Ramos (cell line): ENCODE data around the gene NPHP3.

Source experiments
- in situ Hi-C: fragments of 300-500 bp; cut with MboI; formaldehyde crosslinking; loops from one replicate; pipeline ENCODE4 v1.14.3; 2022; ENCODE audit warnings: low sequenced_read_pairs; ENCODE audit not compliant: unreplicated experiment

The NPHP3 gene

DNA sequence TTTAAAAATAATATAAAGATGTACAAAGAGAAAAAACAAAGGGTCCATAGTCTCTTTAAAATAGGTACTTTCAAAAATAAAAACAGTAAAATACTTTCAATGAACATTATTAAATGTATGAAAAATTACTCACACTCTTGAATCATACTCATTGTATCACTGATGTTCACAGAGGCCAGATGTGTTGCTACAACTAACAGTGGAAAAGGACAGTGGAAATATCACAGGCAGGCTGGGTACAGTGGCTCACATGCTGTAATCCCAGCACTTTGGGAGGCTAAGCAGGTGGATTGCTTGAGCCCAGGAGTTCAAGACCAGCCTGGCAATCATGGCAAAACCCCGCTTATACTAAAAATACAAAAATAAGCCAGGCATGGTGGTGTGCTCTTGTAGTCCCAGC lies 26.8 kb downstream of the NPHP3 start:
- in situ Hi-C loops = no loop called here

DNA sequence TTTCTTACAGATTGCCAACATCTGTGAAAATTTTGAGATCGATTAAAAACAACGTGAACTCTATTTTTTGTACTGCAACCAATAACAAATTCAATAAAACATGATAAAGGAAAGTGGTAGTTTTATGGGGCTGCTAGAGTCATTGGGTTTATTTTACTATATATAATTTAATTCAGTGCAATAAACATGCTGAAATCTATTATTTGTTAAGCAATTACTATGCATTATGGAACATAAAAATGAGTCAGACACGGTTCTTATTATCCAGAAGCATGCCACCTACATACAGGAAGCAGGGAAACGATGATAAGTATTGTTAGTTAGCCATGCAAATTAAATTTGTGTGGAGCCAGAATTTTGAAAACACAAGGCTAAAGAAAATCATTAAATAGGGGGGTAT lies 27.2 kb downstream of the NPHP3 start:
- in situ Hi-C loops = no loop called here

DNA sequence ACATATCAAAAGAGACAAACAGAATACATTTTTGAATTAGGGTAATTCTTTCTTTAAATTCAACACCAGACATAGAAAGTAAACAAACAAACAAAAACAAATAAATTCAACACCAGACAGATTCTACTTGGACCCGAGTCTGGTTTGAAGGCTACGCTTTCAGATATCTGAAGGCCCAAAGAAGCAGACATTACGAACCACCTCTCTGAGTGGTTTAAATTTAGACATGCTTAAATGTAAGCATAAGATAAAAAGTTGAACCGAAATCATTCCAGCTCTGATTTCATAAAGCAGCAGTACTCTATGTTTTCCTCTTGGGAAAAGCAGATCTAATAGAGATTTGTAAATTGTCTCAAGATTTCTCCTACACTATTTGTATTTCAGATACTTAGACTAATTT lies 32.2 kb downstream of the NPHP3 start:
- in situ Hi-C loops = no loop called here

DNA sequence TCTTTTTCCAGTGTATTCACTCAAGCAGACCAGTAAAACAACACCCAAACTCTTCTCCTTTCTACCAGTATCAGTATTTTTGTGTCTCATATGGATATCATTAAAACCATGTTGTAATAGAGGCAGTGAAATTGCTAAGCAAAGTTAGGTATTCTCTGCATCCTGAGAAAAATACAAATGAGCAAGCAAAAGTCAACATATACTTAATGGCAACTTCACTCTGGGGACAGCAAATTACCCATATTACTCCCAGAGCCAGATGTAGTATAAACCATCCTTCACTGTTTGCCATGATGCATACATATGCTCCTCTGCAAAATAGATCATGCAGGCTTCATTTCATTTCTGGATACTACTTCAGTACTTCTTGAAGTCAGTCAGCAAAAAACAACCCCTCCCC lies 40.0 kb downstream of the NPHP3 start:
- in situ Hi-C loops = no loop called here

DNA sequence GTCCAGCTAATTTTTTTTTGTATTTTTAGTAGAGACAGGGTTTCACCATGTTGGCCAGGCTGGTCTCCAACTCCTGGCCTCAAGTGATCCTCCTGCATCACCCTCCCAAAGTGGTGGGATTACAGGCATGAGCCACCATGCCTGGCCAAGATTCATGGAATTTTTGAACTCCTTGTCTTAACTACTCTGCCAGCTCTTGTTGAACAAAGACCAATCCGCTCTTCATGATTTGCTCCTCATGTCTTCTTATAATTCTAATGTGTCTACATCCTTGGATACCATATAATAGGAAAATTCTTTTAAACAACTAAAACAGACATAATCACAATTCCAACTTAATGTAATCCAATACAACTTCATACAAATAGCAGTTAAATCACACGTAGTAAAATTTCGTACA lies 40.8 kb downstream of the NPHP3 start:
- in situ Hi-C loops = no loop called here

DNA sequence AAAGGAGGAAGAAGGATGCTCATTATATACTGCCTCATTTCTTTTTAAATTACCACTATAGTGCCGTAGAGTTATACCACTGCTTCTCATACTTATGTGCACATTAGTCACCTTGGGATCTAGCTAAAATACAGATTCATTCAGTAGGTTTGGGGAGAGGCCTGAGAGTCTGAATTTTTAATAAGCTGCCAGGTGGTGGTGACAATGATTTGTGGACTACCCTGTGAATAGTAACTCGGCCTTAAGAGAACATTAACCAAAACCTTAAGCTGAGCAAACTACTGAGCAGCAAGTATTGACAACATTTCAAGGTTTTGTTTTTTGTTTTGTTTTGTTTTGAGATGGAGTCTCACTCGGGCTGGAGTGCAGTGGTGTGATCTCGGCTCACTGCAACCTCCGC lies 42.3 kb downstream of the NPHP3 start:
- in situ Hi-C loops = no loop called here

DNA sequence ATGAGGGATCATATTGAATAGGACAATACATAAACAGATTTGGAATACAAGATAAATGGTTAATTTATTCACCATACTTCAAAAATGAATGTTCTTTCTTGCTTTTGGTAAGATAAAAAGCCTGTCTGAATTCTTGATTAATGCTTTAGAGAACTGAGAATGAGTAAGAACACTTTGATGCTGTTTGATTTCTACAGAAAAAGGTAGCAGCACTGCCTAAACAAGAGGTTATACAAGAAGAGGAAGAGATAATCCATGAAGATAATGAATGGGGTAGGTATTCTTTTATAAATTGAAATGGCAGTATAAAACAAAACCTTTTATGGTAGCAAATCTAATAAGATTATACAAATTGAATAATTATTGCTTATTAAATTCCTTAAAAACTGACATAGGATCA lies 46.8 kb downstream of the NPHP3 start:
- in situ Hi-C loops = no loop called here

DNA sequence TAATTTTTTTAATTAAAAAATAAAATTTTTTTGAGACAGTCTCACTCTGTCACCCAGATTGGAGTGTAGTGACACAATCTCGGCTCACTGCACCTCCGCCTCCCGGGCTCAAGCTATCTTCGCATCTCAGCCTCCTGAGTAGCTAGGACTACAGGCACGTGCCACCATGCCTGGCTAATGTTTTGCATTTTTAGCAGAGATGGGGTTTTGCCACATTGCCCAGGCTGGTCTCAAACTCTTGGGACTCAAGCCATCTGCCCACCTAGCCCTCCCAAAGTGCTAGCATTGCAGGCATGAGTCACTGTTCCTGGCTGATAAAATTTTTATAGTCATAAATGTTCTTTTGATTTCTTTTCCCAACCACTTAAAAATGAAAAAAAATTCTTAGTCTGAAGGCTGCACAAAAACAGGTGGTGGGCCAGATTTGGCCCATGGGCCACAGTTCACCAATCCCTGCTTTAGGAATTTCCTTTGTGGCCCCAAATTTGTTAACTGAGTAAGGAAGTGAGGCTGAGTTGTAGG lies 52.9 kb downstream of the NPHP3 start:
- in situ Hi-C loops = no loop called here

DNA sequence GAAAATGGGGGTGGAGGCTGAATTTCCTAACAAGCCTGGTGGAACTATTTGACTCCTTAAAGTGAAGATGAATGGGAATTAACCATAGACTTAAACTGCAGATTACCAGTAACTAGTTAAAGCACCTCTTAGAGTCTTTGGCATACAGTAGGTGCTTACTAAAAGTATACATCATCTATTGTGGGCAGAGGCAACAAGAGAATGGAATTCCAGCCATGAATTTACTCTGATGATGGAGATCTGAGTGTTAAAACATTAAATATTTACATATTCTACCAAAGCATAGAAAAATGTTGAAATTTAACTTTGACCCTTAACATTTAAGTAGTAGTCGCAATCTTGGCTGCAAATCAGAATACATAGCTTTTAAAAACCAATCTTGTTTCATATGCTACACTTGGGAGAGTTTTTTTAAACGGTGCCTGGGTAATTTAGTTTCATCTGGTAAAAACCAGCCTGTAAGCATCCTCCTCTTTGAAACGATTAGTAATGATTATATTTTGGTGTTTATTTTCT lies 56.9 kb downstream of the NPHP3 start:
- in situ Hi-C loops = no loop called here

DNA sequence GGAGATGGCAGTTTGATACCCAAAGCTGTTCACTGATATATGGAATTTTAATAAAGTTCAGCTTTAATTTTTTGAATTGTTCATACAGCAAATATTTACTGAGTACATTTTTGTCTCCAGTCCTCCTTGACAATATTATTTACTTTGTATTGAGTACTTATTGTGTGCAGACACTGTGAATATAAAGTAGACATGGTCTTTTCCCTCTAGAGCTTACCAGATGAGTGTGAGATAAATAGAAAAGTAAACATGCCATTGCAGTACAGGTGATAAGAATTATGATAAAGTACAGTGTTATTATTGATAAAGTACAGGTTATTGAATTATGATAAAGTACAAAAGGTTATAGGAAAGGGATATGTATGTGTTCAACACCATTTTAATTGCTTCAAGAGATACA lies 60.0 kb downstream of the NPHP3 start:
- in situ Hi-C loops = no loop called here

DNA sequence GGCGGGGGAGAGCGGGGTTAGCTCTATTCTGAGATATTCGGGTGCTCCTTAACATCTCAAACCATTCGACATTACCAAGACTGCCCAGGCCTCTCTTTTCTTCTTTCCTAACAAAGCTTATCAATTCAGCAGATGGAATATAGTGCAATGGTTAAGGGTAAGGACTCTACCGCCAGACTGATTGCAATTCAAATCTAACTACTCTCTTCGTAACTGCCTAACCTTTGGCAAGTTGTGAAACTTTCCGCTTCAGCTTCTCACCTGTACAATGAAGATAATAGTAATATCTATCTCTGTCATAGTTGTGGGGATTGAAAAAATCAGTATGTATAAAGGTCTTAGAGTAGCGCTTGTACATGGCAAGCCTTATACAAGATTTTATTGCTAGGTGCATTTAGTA lies 61.1 kb downstream of the NPHP3 start:
- in situ Hi-C loops = no loop called here

DNA sequence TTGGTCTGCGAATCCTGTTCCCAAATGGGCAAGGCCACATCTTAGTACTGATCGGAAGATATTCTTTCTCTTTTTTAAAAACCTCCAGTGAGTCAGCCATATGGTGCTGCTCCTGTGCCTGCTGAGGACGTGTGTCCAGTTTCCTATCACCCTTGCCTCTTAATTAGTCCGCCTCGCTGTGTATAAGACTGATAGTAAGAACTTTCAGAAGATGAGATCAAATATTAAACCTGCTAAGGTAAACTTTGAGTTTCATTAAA lies 61.5 kb downstream of the NPHP3 start:
- in situ Hi-C loops = no loop called here

DNA sequence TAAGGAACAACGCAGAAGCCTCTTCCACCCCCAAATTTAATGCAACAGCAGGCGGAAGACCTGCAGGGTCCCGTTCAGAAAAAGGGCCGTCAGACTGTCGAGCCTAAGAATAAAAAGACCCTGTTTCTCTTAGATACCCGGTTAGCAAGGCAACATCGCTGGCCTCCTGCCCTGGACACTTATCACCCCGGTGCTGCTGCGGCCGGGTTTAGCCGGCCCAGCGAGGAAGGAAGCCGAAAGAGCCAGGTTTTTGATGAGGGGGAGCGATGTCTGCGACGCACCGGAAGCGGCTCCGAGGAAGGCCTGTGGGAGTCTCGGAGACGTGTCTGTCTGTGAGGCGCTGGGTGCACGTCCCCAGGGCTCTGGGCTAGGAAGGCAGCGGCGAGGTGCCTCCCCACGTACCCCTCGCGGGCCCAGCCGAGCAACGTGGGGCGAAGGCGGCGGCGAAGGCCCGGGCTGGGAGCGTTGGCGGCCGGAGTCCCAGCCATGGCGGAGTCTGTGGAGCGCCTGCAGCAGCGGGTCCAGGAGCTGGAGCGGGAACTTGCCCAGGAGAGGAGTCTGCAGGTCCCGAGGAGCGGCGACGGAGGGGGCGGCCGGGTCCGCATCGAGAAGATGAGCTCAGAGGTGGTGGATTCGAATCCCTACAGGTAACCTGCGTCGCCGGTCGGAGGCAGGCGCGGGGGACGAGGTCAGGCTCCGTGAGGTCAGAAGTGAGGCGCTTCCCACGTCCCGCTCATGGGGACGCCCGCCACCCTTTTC lies 62.0 kb downstream of the NPHP3 start, which contains the start of gene UBA5:
TSS of gene UBA5 (plus strand) at position 278 of the 759 bp plus-strand sequence. CDS start at position 487, 209 bp downstream.
- in situ Hi-C loops = no loop called here

DNA sequence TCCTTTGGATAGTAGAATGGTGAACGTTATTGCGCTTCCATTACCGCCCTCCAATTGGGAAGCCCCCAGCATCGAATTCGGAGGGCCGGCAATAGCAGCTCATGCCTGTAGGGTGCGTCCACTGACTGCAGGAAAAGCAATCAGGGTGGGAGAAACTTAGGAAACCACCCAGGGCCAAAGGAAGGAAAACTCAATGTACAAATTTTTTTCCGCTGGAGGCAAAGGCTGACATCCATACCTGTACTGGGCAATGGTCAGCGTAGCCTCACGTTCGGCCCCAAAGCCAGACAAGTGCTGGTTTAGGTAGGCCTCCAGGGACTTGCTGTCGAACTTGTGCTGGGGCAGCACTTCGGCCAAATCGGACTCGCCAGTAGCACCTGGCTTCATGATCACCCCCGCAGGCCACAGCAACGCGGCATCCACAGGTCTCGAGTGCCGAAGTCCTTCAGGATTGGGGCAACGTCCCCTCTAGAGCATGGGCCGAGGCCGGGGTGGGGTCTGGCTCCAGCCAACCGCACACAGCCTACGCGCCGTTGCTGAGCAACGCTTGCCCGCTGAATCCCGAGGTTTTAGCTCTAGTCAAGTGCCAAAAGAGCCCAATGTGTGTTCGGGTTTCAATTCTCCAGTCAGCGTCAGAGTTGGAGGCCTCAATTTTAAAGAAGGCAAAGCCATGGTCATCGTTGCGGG lies 62.7 kb downstream of the NPHP3 start, which contains the start of gene ACAD11:
TSS of gene ACAD11 (minus strand) at position 445 of the 687 bp plus-strand sequence. CDS start at position 387, 58 bp downstream.
- in situ Hi-C loops = no loop called here

DNA sequence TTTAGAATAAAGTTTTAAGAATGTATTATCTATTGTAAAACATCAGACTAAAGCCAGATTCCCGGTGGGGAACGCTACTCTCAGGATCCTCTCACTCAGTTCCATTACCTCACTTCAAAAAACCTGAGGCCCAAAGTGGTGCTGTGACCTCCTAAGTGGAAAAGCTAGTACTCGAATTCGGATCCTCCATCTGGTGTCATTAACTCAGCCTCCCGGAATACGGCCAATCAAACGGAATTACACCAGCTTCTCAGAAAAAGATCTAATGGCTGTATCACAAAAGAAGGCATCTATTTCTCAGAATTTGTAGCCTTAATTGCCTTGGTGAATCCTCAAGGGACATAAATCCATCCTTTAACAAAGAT lies 63.2 kb downstream of the NPHP3 start:
- in situ Hi-C loops = no loop called here

DNA sequence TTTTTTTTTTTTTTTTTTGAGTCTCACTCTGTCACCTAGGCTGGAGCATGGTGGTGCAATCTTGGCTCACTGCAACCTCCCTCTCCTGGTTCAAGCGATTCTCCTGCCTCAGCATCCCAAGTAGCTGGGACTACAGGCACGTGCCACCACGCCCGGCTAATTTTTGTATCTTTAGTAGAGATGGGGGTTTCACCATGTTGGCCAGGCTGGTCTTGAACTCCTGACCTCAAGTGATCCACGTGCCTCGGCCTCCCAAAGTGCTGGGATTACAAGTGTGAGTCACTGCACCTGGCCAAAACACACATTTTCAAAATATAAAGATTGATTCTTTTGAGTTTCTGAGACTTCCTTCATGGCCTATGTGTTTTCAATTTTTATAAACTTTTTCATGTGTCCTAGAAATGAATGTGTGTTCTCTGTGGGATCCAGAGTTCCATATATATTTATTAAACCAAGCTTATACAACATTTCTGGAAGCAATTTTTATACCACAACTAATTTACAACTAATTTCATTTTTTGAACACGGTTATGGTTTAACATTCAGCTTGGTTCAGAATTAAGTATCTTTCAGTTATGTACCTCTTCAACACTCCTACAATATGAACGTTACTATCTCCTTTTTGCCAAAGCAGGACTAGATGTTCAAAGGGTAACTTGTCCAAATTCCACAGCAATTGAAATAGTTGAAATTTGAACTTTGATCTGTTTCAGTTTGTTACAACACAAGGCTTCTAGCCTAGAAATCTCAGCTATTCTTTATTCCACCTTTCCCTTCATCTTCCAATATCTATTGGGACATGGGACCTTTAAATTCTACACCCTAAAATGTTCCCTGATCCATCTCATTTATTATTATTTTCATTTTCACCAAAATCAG lies 64.1 kb downstream of the NPHP3 start:
- in situ Hi-C loops = no loop called here

DNA sequence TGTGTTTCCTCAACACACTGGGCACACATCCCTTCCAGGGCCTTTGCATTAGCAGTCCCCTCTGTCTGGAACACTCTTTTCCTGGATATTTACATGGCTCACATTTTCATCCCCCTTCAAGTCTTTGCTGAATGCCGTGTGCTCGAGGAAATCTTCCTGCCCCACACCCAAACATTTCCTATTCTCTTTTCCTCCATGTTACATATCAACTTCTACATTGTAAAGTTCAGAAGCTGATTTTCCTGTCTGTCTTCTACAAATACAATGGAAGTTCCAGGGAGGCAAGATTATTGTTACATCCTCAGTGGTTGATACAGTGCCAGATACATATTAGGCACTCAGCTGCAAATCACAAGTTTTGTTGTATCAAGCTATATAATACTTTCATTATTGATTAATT lies 66.7 kb downstream of the NPHP3 start:
- in situ Hi-C loops = no loop called here

DNA sequence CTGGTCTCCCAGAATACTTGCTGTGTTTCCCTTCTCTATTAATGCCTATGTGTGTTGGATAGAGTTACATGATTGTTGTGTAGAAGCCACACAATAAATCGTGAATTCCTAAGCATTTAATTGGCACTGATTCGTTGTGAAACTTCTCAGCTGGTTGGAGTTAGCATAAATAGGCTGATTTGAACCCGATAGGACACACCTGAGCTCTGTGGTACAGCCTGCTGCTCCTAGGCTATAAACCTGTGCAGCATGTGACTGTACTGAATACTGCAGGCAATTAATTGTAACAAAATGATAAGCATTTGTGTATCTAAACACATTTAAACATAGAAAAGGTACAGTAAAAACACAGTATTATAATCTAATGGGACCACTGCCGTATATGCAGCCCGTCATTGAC lies 67.5 kb downstream of the NPHP3 start:
- in situ Hi-C loops = no loop called here

DNA sequence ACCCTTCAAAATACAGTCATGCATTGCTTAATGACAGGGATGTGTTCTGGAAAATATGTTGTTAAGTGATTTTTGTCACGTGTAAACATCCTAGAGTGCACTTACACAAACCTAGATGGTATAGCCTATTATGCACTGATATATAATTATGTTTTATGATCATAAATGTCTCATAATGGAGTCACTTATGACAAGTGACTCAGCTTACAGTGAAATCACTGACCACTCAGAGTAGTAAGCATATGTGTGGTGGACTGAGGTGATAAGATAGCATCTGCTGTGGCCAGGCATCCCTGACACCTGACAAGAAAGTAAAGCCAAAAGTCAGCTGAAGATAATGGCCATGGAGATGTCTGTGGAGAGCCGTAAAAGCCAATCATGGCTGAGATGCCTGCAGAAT lies 68.0 kb downstream of the NPHP3 start:
- in situ Hi-C loops = no loop called here

DNA sequence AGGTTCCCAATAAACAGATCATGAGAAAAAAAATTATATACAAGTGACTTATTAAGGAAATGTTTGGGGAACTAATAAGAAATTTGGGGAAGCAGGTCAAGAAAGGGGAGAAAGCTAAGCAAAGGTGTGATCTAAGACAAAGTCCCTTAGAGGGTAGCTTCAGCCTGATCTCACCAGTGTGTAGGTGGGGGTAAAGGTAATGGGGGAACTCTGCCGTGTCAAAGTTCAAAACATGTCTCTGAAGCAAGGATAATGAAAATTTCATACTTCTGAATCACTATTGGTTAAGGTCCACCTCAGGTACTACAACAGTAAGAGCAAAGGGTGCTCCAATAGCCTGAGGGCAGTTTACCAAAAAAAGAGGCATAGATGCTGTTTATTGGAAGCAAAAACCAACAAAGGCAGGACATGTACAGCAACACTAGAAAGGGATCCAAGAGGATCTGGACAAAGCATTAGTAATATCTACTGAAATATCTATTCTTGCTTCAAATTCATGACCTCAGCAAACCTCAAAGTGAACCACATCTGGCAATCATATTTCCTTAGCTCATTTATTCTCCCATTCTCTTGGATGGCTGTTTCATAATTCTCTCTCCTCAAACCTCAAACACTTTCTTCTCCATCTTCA lies 69.5 kb downstream of the NPHP3 start:
- in situ Hi-C loops = no loop called here
